Sigmoid colon (tissue), 4 donors: ENCODE measurements around the gene TRPM6.

Experiments
- EP300 ChIP-seq, 4 donors: sonication (generic); formaldehyde crosslinking; IDR thresholded peaks; one replicate each; pipeline ENCODE4 v1.6.1; 2017; ENCODE audit warnings: antibody characterized with exemption in 4 of 4
- POLR2A ChIP-seq, 2 donors: fragments of 450-650 bp; IDR thresholded peaks; one replicate each; pipeline ENCODE4 v1.6.1; 2016; ENCODE audit warnings: antibody characterized with exemption in 2 of 2, mild to moderate bottlenecking in 2 of 2, moderate library complexity in 2 of 2

DNA sequence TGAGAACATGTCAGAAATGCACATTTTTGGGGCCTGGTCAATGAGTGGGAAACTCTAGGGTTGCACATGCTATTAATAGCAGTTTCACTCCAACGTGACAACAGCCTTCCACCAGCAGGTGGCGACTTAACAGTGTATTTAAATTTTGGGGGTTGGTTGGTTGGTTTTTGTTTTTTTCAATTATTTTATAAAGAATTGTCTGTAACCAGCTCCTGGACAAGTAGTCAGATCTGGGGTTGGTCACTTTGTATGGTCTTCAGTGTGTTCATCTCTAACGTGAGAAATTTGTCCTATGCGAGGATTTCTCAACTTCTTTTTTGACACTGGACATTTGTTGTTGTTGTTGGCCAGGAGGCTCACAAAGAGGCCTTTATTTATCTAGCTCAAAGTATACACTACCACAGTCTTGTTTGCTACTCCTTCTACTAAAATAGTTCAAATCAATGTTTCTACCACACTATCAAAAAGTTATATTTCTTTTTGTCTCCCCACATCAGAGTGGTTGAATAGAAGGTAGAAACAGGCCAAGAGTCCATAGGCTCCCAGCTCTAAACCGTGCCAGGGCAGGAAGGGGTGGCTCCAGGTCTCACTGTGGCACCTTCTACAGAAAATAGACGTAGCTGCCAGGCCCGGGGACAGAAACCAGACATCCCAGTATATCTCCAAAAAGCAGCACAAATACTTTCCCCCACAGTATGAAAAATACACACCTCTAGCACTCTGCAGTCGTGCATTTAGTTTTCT is 110.4 kb downstream of the TRPM6 start:
- TF ChIP-seq EP300 (IDR thresholded peaks at IDR 0.05) (no peak), POLR2A (IDR thresholded peaks at IDR 0.05) (no peak)
